Prostate gland (tissue), 2 donors: Measurements from ENCODE around the gene WWTR1.

ENCODE experiments used
- POLR2A ChIP-seq: fragments of 450-650 bp; IDR thresholded peaks from one replicate; pipeline ENCODE4 v1.6.1; 2016; ENCODE audit warnings: antibody characterized with exemption, mild to moderate bottlenecking
- POLR2AphosphoS5 ChIP-seq: sonication (generic); formaldehyde crosslinking; IDR thresholded peaks from one replicate; pipeline ENCODE4 v1.6.1; 2017; ENCODE audit warnings: antibody characterized with exemption
- TF ChIP-seq, protein P1 (sequence below), 4 experiments: fragments of 200-600 bp in 2 of 4; fragments of 450-650 bp in 2 of 4; sonication (generic) in 2 of 4; IDR thresholded peaks; 1 replicate in 3 of 4; 2 replicates in 1 of 4; pipeline ENCODE4 v1.5.1; 2016 to 2019; ENCODE audit warnings: antibody characterized with exemption in 4 of 4, mild to moderate bottlenecking in 2 of 4, moderate library complexity in 2 of 4

DNA sequence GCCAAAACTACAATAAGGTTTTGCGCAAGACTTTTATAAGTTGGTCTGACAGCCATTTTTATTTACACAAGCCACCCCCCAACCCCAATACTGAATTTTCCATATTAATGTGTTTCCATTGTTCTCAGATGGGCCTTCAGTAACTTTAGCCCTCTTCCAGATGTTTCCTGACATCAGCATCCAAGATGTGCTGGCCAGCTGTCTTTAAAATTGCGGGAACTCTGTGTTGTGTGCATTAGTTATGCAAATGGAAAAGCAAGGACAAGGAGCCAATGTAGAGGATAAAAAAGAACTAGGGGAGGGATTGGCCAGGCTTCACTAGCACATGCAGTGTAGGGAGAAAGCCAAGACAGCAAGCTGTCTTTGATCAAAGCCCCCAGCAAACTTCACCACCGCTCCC lies 49.1 kb upstream of the WWTR1 start:
- TF ChIP-seq, protein P1, sequence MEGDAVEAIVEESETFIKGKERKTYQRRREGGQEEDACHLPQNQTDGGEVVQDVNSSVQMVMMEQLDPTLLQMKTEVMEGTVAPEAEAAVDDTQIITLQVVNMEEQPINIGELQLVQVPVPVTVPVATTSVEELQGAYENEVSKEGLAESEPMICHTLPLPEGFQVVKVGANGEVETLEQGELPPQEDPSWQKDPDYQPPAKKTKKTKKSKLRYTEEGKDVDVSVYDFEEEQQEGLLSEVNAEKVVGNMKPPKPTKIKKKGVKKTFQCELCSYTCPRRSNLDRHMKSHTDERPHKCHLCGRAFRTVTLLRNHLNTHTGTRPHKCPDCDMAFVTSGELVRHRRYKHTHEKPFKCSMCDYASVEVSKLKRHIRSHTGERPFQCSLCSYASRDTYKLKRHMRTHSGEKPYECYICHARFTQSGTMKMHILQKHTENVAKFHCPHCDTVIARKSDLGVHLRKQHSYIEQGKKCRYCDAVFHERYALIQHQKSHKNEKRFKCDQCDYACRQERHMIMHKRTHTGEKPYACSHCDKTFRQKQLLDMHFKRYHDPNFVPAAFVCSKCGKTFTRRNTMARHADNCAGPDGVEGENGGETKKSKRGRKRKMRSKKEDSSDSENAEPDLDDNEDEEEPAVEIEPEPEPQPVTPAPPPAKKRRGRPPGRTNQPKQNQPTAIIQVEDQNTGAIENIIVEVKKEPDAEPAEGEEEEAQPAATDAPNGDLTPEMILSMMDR (IDR thresholded peaks at IDR 0.05) = no peak
- TF ChIP-seq POLR2A (no peak), POLR2AphosphoS5 (no peak)
